Measurements from ENCODE around the gene ADGRG1.

ADGRG1 gene

GRCh38 chr16:57628008-57628781 lies at the start of gene ADGRG1:
TSS of gene ADGRG1 (plus strand) at chr16:57628630. CDS start at chr16:57650288, 21,658 bp downstream.
- H3K27ac ChIP-seq, result no peak within 1 kb of the TSS

DNA sequence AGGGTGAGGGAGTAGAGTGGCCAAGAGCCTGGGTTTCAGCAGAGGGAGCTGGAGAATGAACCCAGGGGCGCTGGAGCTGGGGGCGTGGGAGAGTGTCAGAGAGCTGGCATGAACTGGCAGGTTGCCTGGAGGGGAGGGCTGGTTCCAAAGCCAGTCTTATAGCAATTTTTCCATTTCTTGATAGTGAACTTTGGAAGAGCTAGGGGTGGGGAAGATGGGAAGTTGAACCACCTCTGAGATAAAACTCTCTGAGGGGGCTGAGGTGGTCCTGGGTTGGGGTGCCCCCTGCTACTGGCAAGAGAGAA lies 49.1 kb upstream of the ADGRG1 start:
- H3K27ac ChIP-seq, result no peak overlapping the region

More at GRCh38 chr16:57628008-57628781, at the start of gene ADGRG1:
- no peak for TF ChIP-seq ZFX (IDR thresholded peaks at IDR 0.05)
- TF ChIP-seq, protein P1, sequence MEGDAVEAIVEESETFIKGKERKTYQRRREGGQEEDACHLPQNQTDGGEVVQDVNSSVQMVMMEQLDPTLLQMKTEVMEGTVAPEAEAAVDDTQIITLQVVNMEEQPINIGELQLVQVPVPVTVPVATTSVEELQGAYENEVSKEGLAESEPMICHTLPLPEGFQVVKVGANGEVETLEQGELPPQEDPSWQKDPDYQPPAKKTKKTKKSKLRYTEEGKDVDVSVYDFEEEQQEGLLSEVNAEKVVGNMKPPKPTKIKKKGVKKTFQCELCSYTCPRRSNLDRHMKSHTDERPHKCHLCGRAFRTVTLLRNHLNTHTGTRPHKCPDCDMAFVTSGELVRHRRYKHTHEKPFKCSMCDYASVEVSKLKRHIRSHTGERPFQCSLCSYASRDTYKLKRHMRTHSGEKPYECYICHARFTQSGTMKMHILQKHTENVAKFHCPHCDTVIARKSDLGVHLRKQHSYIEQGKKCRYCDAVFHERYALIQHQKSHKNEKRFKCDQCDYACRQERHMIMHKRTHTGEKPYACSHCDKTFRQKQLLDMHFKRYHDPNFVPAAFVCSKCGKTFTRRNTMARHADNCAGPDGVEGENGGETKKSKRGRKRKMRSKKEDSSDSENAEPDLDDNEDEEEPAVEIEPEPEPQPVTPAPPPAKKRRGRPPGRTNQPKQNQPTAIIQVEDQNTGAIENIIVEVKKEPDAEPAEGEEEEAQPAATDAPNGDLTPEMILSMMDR (conservative IDR thresholded peaks at IDR 0.05), result no peak

DNA sequence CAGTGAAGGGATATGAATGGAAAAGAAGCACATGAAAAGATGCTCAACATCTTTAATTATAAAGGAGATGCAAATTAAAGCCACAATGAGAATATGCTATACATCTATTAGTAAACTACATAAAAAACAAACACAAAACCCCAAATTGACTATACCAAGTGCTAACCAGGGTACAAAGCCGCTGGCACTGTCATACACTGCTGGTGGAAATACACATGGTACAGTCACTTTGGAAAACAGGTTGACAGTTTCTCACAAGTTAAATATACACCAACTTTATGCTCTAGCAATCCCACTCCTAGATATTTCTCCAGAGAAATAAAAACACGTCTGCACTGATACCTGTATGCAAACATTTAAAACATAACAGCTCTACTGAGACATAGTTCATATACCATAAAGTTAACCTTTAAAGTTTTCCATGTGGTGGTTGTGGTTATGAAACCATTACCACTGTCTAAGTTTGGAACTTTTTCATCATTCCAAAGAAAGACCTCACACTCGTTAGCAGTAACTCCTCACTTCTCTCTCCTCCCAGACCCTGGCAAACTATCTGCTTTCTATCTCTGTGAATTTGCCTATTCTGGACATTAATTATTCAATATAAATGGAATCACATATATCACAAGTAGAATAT lies 43.3 kb upstream of the ADGRG1 start:
- no peak overlapping the region for H3K27ac ChIP-seq
- TF ChIP-seq, protein P1 (conservative IDR thresholded peaks at IDR 0.05), result no peak
- TF ChIP-seq ZFX (IDR thresholded peaks at IDR 0.05), result no peak

More for the DNA sequence above, 49.1 kb upstream of the ADGRG1 start:
- TF ChIP-seq, protein P1 (conservative IDR thresholded peaks at IDR 0.05), result no peak
- TF ChIP-seq ZFX (IDR thresholded peaks at IDR 0.05), result no peak

GRCh38 chr16:57588831-57589230 lies 39.6 kb upstream of the ADGRG1 start:
- no peak for TF ChIP-seq ZFX (IDR thresholded peaks at IDR 0.05)
- TF ChIP-seq, protein P1 (conservative IDR thresholded peaks at IDR 0.05), result no peak
- H3K27ac ChIP-seq, result no peak overlapping the region

- H3K27ac ChIP-seq, result no peak overlapping the region
- TF ChIP-seq, protein P1 (conservative IDR thresholded peaks at IDR 0.05), result no peak
- no peak for TF ChIP-seq ZFX (IDR thresholded peaks at IDR 0.05)
These were observed 39.1 kb upstream of the ADGRG1 start for GRCh38 chr16:57589374-57589773.

DNA sequence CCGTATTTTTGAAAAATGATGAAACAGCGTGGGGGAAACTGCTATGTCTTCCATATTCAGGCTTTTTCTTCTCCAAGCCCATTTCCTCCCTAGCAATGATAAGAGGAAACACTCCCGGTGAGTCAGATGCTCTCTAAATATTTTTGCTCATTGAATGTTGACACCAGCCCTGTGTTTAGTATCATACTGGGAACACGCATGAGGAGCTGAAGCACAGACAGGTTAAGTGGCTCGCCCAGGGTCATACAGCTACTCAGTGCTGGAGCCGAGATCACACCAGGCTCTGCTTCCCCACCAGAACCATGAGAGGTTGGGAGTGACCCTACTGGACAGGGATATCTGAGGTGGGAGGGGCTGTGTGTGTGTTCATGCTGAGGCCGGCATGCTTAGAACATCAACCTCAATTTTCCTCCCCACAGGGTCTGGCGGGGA lies 37.8 kb upstream of the ADGRG1 start:
- H3K27ac ChIP-seq, result no peak overlapping the region
- TF ChIP-seq, protein P1 (conservative IDR thresholded peaks at IDR 0.05), result no peak
- no peak for TF ChIP-seq ZFX (IDR thresholded peaks at IDR 0.05)
